AG08396 (cell line): ENCODE results near the gene NUDT4B.
"Not testable (repeated sequence)": the region's sequence is repeated elsewhere in the genome, so short reads cannot be mapped to it uniquely, and the experiment has no call there.

Experiments used
- DNase-seq: peaks from one replicate; pipeline ENCODE4 v3.0.0; 2012; ENCODE audit warnings: low spot score, mixed read lengths

NUDT4B gene

GRCh38 chr1:148748563-148749334 is at the start of gene NUDT4B:
Gene NUDT4B, plus strand, starts transcription at chr1:148748774. Its CDS starts 179 bp downstream, at chr1:148748953.
- DNase-seq, result not testable (repeated sequence)

GRCh38 chr1:148699357-148699756 is 49.2 kb upstream of the NUDT4B start:
- DNase-seq, result not testable (repeated sequence)

DNA sequence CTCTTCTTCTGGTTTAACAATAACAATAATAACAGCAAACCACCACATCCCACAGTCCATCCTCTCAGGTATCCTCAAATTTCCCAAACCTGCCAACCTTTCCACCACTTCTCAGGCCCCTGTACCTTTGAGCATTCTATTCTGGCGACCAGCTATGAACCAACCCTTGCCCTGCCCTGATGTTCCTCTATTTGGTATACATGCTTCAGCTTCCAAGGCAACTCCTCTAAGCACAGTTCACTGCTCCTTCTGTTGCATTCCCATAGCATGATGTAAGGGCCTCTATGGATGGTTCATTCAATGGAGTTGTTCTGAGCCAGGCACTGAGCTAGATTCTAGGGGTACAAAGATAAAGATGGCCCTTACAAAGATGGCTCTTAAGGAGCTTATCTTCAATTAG is 46.3 kb upstream of the NUDT4B start:
- not testable (repeated sequence) for DNase-seq

DNA sequence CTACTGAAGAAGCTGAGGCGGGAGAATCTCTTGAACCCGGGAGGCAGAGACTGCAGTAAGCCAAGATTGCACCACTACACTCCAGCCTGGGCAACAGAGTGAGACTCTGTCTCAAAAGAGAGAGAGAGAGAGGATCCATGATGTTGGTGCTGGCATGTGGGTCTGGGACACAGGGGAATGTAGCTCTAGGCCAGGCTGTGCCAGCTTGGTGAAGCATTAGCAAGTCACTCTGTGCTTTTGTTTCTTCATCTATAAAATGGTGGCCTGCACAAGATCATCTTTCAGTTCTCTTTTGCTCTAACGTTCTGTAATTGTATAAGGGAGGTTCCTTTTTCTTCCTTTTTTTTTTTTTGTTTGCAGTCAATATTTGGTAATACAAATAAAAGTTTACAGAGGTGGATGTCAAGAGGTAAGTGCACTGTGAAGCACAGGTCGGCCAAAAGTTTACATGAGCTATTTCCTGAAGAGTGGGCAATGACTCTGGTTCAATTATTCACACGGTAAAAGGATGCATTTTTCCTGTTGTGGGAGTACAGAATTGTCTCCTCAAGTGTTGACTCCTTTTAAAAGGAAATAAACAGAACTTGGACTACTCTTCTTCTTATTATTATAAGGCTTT is 44.5 kb upstream of the NUDT4B start:
- not testable (repeated sequence) for DNase-seq

- DNase-seq, result not testable (repeated sequence)
Measured at GRCh38 chr1:148705316-148705948, 43.1 kb upstream of the NUDT4B start.

DNA sequence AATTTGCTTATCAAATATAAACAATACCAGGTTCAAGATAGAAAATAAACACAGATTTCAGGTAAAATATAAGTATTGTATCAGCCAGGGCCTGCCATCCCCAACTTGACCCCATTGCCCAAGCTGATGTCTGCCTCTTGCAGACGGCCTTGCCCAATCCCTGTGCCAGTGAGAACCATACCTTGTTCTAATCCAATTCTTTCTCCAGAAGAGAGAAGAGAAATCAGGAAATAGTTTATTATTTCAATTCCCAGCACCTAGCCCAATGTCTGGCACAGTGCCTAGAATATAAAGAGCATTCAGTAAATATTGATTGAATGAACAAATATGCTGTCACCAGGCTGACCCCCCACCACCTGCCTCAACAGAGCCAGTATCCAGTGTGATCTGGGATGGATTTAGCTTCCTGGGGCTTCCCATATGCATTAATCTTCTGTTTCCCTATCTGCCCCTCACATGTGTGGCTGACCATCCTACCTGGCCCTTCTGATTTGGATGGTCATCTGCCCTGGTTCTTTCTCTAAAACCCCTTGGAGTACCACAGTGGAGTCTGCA is 39.7 kb upstream of the NUDT4B start:
- DNase-seq, result not testable (repeated sequence)

DNA sequence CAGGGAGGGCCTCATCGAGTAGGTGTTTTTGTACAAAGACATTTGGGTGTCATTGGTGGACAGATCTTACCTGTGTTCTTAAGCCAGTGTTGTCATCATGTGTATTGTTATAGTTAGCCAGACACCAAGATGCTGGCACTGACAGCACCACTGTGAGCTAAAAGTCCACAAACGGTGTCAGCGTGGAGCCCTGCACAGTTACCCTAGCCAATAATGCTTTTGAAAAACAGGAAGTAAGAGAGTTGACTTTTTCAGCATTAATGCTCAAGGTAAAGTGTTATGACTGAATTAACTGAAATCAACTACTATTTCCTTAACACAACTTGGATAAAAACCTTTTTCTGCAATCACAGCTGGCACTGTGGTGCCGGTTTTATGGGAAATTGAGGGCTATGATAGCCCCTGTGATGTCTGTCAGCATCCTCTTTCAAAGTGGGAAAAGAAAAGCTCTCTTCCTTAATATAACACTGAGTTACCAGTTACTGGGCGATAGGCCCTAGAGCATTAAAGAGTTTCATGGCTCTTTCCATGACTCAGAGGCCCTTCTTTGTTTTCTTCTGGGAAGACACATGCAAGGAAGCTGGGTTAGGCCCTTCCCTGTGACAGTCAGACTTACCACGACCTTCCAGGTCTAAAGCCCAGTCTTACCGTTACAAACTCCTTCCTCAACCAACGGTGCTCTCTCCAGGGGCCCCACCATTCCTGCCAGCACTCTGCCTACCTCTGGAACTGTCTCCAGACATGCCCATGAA is 37.6 kb upstream of the NUDT4B start:
- not testable (repeated sequence) for DNase-seq

DNA sequence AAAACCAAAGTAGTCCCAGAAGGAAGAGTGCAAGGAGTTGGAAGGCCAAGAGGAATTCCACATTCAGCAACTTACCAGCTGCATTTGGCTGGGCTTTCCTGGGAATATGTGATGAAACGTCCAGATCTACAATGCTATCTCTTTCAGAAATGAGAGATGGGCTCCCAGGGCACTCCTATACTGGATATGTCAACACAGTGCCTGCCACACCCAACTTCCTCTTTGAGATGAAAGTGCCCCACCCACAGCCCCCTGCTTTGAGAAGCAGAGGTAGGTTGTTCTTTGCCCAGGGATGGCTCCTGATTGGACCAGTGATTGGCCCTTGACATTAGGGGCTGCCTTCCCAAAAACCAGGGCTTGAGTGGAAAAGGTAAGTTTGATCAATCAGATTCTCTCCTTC is 36.2 kb upstream of the NUDT4B start:
- not testable (repeated sequence) for DNase-seq

GRCh38 chr1:148715518-148715917 is 33.1 kb upstream of the NUDT4B start:
- not testable (repeated sequence) for DNase-seq

DNA sequence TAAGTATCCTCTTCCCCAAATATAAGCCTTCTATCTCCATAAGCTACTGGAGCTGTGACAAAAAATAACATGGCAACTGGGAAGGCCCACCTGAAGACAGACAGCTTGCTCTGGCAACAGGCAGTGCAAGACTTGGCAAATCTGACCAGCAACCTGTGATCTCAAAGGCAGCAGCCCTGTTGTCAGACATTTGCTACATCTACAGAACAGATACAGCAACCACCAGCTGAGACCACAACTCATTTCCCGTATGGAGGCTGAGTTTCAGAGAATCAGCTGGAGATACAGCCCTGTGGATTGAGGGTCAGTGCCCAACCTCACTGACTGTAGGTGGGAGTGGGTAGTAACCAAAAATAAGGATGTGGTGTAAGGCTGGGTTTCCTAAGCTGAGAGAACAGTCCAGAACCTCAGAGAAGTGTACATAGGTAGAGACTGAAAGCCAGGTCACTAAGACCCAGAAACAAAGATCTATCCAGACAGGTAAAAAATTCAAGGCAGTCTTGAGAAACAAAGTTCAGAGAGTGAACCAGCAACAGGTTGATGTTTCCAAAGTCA is 31.5 kb upstream of the NUDT4B start:
- DNase-seq, result not testable (repeated sequence)

DNA sequence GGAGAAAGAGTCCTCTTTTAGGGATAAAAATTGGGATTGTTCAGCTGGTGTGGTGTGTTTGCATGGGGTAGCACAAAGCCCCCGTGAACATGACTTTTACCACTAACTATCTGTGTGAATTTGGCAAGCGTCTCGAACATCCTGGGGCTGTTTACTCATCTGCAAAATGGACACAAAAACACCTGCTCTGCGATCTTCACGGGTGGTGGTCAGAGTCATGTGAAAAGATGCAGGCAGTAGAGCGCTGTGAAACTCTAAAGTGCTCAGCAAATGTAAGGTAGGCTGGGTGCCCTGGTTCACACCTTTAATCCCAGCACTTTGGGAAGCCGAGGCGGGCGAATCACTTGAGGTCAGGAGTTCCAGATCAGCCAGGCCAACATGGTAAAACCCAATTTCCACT is 27.7 kb upstream of the NUDT4B start:
- not testable (repeated sequence) for DNase-seq

DNA sequence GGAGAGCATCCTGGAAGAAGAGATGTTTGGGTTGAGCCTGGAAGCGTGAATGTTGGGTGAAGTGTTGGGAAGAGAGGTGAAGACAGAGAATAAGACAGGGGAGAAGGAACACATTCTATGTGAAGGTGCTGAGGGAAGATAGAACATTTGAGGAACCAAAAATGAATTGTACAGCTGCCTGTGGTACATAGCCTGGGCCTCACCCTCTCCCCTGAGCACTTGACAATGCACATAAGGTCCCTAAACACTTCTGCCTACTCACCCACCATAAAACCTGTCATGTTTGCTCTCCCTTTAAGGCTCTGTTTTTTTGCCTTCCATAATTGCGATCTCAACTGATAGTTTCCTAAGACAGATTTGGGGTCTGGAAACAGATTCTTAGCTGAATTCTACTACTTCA is 25.8 kb upstream of the NUDT4B start:
- DNase-seq, result not testable (repeated sequence)

DNA sequence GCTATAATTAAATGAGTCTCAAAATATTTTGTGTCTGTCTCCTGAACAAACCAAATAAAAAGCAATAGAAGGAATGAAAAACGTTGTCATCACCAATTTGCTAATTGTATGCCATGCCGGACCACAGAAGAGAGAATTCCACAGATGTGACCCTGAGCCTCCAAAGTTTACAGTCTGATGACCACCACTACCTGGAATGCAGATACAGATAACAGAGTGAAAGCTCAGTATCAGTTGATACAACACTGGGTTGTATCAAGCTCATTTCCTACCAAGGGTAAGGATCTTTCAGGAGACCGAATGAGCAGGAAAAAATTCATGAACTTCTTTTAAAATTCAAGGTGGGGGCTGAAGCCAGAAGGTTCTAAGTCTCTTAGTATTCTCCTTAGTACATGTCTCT is 25.1 kb upstream of the NUDT4B start:
- not testable (repeated sequence) for DNase-seq

- DNase-seq, result not testable (repeated sequence)
Measured at GRCh38 chr1:148724872-148725271, 23.7 kb upstream of the NUDT4B start.

DNA sequence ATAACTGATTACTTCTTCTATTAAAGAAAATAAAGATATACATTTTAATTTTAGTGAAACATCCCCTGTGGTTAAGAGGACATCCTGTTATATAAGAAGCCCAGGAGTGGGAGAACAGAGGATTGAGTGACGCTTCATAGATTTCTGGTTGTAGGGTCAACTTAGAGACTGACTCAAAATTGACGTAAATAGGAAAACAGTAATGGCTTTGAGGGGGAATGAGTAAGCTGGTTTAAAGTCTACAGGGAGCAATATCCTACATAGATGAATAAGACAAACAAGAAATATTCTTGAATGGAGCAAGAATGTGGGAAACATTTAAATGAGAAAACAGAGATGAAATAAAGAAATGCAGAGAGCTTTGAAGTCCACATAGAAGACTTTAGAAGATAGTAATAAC is 20.7 kb upstream of the NUDT4B start:
- DNase-seq, result not testable (repeated sequence)

- not testable (repeated sequence) for DNase-seq
Measured at GRCh38 chr1:148729128-148729527, 19.4 kb upstream of the NUDT4B start.

DNA sequence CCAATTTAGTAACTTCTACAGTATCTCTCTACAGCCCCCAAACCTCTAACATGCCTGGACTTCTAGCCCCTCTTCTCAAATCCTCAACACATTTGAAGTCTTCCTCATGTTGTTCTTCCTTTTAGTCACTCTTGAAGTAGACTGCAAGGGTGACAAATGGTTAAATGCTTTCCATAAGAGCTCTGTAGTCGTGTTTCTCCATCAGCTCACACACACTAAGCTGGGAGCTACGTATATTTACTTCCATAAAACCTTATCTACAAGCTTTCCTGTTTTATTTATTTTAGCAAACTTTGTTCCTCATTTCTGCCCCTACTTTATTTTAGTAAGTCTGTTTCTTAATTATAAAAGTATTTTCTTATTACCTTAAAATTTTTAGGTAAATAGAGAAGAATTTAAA is 19.0 kb upstream of the NUDT4B start:
- not testable (repeated sequence) for DNase-seq

DNA sequence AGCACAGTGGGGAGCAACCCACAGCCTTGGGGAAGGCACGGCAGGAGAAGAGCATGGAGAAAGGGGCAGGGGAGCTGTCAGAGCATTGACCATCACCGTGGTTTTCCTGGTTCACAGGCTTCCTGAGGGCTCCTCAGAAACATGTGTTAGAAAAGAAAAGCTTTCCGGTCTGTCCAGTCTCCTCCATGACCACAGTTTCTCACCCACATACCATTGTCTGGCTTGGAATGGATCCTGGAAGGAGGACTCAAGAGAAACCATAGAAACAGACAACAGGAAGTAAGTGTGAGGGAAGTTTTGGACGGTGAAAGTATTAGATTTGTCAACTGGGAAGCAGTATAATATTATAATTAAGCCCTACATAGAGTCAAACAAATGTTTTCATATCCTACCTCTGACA is 16.3 kb upstream of the NUDT4B start:
- not testable (repeated sequence) for DNase-seq

DNA sequence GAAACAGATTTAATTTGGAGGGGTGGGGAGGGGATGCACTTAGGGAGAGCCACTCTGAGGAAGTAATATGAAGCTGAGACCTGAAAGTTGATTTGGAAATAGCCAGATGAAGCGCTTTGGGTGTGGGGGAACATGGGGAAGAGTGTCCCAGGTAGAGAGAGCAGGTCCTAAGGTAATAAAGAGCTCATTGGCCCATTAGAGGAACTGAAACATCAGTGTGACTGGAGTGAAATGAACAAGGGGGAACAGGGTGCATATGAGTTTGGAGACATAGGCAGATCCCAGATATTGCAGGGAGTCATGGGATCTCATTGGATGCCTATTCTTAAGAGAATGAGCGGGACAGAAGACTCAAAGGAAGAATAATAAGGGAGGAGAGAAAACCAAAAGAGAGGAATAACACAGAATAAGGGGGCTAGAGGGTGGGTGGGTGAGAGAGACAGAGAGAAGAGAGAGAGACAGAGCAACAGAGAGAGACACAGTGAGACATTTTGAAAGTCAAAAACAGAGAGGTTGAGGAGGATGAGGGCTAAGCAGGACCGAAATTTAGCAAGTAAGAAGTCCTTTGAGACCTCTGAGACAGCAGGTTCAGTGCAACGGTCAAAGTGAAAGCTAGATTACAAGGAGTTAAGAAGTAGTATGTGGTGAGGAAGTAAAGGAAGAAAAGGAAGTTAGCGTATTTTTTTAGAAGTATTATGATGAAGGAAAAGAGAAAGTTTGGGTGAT is 14.8 kb upstream of the NUDT4B start:
- not testable (repeated sequence) for DNase-seq

DNA sequence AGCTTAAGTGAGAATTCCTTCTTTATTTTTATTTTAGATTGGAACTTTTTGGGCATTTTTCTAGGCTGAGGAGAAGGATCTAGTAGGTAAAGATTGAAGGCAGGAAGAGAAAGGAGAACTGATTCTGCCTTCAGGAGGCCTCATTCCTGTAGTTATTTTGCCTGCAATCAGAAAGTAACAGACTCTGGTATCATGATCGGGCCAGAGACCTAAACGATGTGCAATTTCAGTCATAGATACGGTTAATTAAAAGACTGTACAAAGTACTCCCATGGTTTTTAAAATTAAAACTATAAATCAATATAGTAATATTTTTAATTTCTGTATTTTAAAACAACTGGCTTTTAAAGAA is 14.3 kb upstream of the NUDT4B start:
- not testable (repeated sequence) for DNase-seq

DNA sequence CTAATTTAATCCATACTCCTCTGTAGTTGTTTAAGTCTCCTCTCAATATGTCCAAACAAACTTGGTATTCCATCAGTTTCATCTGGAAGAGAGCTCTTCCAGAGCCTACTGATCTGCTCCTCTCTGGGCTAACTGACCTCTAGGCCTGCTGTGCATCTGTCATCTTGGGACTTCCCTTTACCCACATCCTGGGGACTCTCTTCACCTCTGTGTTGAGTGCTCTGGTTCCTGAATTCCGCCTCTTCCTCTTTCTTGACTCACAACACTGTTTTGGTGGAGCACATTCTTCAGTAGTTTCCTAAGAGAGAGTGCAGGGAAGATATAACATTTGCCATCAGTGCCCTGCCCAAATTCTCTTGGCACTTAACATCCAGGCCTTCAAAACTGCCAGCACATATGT is 13.0 kb upstream of the NUDT4B start:
- DNase-seq, result not testable (repeated sequence)
